HTERT RPE-1 (cell line): ENCODE data around the gene WFIKKN2.

Experiments used
- in situ Hi-C: fragments of 300-500 bp; cut with MboI; formaldehyde crosslinking; loops from 4 replicates; pipeline ENCODE4 v1.14.3; 2020; ENCODE audit warnings: low sequenced_read_pairs

Gene WFIKKN2

GRCh38 chr17:50833510-50834428, 1.6 kb upstream of the WFIKKN2 start:
- in situ Hi-C loops = no loop called here

GRCh38 chr17:50834429-50835300, 721 bp upstream of the WFIKKN2 start:
- in situ Hi-C loops = no loop called here

- in situ Hi-C loops = no loop called here
These were observed 1.4 kb downstream of the WFIKKN2 start for GRCh38 chr17:50836826-50837225.

GRCh38 chr17:50837286-50837979, 2.0 kb downstream of the WFIKKN2 start:
- in situ Hi-C loops = no loop called here

GRCh38 chr17:50837980-50838954, 2.9 kb downstream of the WFIKKN2 start:
- in situ Hi-C loops = no loop called here

- in situ Hi-C loops = no loop called here
These were observed 4.4 kb downstream of the WFIKKN2 start for GRCh38 chr17:50839591-50840310.

GRCh38 chr17:50840311-50840851, 5.0 kb downstream of the WFIKKN2 start:
- in situ Hi-C loops = no loop called here

- in situ Hi-C loops = no loop called here
These were observed 6.0 kb downstream of the WFIKKN2 start for GRCh38 chr17:50841277-50841948.

GRCh38 chr17:50841949-50842354, 6.6 kb downstream of the WFIKKN2 start:
- in situ Hi-C loops = no loop called here

- in situ Hi-C loops = no loop called here
These were observed 7.2 kb downstream of the WFIKKN2 start for GRCh38 chr17:50842506-50843149.

- in situ Hi-C loops = no loop called here
These were observed 7.9 kb downstream of the WFIKKN2 start for GRCh38 chr17:50843150-50843905.

- in situ Hi-C loops = no loop called here
These were observed 8.8 kb downstream of the WFIKKN2 start for GRCh38 chr17:50844117-50844700.

- in situ Hi-C loops = no loop called here
These were observed 10.1 kb downstream of the WFIKKN2 start for GRCh38 chr17:50845240-50846147.

- in situ Hi-C loops = no loop called here
These were observed 12.2 kb downstream of the WFIKKN2 start for GRCh38 chr17:50847566-50847965.

GRCh38 chr17:50848039-50848438, 12.7 kb downstream of the WFIKKN2 start:
- in situ Hi-C loops = no loop called here

GRCh38 chr17:50848711-50849110, 13.3 kb downstream of the WFIKKN2 start:
- in situ Hi-C loops = no loop called here
